ENCODE data around the gene IFITM2.
"Not testable (repeated sequence)": the region's sequence is repeated elsewhere in the genome, so short reads cannot be mapped to it uniquely, and the experiment has no call there.

DNA sequence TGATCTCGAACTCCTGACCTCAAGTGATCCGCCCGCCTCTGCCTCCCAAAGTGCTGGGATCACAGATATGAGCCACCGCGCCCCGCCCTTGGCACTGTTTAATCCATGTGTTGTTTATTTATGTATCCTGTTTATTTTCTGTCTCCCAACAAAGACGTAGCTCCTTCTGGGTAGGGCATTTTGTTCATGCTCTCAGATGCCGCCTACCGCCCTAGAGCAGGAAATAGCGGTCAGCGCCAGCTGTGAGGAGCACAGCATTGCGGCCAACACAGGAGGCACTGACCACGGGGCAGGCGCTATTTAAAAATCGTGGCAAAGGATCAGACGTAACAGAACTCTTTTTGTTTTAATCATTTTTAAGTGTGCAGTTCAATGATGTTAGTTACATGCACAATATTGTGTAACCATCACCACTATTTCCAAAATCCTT is 38.9 kb upstream of the IFITM2 start:
- TF ChIP-seq BCL11B (tag by site-specific recombination; IDR thresholded peaks at IDR 0.05; ENCODE audit: low read depth); ZSCAN23 (tag by site-specific recombination; IDR thresholded peaks at IDR 0.05); ZNF416 (tag by site-specific recombination; IDR thresholded peaks at IDR 0.05); GLI4 (tag by site-specific recombination; IDR thresholded peaks at IDR 0.05): not testable (repeated sequence)
- TF ChIP-seq, protein P1, sequence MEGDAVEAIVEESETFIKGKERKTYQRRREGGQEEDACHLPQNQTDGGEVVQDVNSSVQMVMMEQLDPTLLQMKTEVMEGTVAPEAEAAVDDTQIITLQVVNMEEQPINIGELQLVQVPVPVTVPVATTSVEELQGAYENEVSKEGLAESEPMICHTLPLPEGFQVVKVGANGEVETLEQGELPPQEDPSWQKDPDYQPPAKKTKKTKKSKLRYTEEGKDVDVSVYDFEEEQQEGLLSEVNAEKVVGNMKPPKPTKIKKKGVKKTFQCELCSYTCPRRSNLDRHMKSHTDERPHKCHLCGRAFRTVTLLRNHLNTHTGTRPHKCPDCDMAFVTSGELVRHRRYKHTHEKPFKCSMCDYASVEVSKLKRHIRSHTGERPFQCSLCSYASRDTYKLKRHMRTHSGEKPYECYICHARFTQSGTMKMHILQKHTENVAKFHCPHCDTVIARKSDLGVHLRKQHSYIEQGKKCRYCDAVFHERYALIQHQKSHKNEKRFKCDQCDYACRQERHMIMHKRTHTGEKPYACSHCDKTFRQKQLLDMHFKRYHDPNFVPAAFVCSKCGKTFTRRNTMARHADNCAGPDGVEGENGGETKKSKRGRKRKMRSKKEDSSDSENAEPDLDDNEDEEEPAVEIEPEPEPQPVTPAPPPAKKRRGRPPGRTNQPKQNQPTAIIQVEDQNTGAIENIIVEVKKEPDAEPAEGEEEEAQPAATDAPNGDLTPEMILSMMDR (tag by site-specific recombination; IDR thresholded peaks at IDR 0.05) = not testable (repeated sequence)
